Activated B cell treated with CpG ODN at 0.5 μM for 24 hours (primary cell): ENCODE data around the gene ODR4. TPM values are rescaled to one million over a fixed set of nuclear protein-coding genes. Genes with fewer than 3 reads are reported as not detected.
"Not testable (repeated sequence)": the region's sequence is repeated elsewhere in the genome, so short reads cannot be mapped to it uniquely, and the experiment has no call there.

Source experiments
- ATAC-seq: fragments of 200-7000 bp; cut with Tn5 transposase; one replicate; pipeline ENCODE4 v1.10.0; 2021; ENCODE audit warnings: low read depth, mild to moderate bottlenecking, moderate library complexity
- CTCF ChIA-PET: fragments of 350-600 bp; sonication (Branson Sonifier 250); formaldehyde crosslinking; loops from one replicate; lab custom pipeline; 2021; ENCODE audit warnings: antibody characterized with exemption; lab: Charles Lee
- POLR2A ChIA-PET: fragments of 350-600 bp; sonication (Branson Sonifier 250); formaldehyde crosslinking; loops from one replicate; lab custom pipeline; 2021; ENCODE audit warnings: antibody characterized with exemption; lab: Charles Lee
- DNase-seq: peaks from one replicate; pipeline ENCODE4 v3.0.0; 2022
- H3K27ac Mint-ChIP-seq: one replicate; pipeline ENCODE4 v1.8.0; 2020; ENCODE audit warnings: mixed read lengths
- H3K27me3 Mint-ChIP-seq: one replicate; pipeline ENCODE4 v1.8.0; 2021; ENCODE audit warnings: mixed read lengths
- H3K36me3 Mint-ChIP-seq: one replicate; pipeline ENCODE4 v1.8.0; 2021; ENCODE audit warnings: low read depth, mixed read lengths
- H3K4me1 Mint-ChIP-seq: one replicate; pipeline ENCODE4 v1.8.0; 2021; ENCODE audit warnings: mixed read lengths
- H3K4me3 Mint-ChIP-seq: one replicate; pipeline ENCODE4 v1.8.0; 2020; ENCODE audit warnings: mild to moderate bottlenecking, mixed read lengths
- H3K9me3 Mint-ChIP-seq: one replicate; pipeline ENCODE4 v1.8.0; 2020; ENCODE audit warnings: mixed read lengths
- CTCF ChIP-seq: fragments of 200-600 bp; IDR thresholded peaks from one replicate; pipeline ENCODE4 v1.8.0; 2022; ENCODE audit warnings: antibody characterized with exemption, mild to moderate bottlenecking
- intact Hi-C: fragments of 100-400 bp; cut with micrococcal nuclease; formaldehyde crosslinking; loops from one replicate; pipeline ENCODE4 v1.15.1; 2024
- total RNA-seq: library from RNA; stranded (reverse); gene quantifications from 2 replicates; pipeline ENCODE4 v1.2.3, GENCODE V29; 2022

The ODR4 gene
- total RNA-seq, 1 donor from 2014 or later = 15.6 TPM

GRCh38 chr1:186386725-186387383 is 11.2 kb downstream of the ODR4 start:
- POLR2A ChIA-PET = no interaction called here

GRCh38 chr1:186390925-186391324 is 15.3 kb downstream of the ODR4 start:
- peaks cover 59% of the 10 kb centered on the region for H3K36me3 Mint-ChIP-seq
- intact Hi-C loops = no loop called here
- H3K9me3 Mint-ChIP-seq = no peaks in the 10 kb centered on the region
- no peak for TF ChIP-seq CTCF
- H3K4me1 Mint-ChIP-seq = no peaks in the 10 kb centered on the region
- H3K27me3 Mint-ChIP-seq = no peaks in the 10 kb centered on the region
- ChIA-PET CTCF (interaction anchor here (1.6 kb wide), 1 partner anchor 13 kb away, joined by 4 read pairs; no protein-coding TSS in a partner anchor), POLR2A (no interaction called here)
- no peak for DNase-seq
- ATAC-seq = no peak
- H3K27ac Mint-ChIP-seq = no peak overlapping the region
- H3K4me3 Mint-ChIP-seq = no peak overlapping the region

More at GRCh38 chr1:186386725-186387383, 11.2 kb downstream of the ODR4 start:
- ATAC-seq (no peak), DNase-seq (no peak)
- Mint-ChIP-seq H3K9me3 (no peaks in the 10 kb centered on the region), H3K4me1 (no peaks in the 10 kb centered on the region), H3K36me3 (peaks cover 47% of the 10 kb centered on the region), H3K4me3 (no peak overlapping the region), H3K27me3 (no peaks in the 10 kb centered on the region), H3K27ac (no peak overlapping the region)
- TF ChIP-seq CTCF = no peak
- CTCF ChIA-PET = no interaction called here
- intact Hi-C loops = no loop called here

- intact Hi-C loops = no loop called here
- ChIA-PET CTCF (no interaction called here), POLR2A (no interaction called here)
- Mint-ChIP-seq H3K9me3 (no peaks in the 10 kb centered on the region), H3K36me3 (peaks cover 63% of the 10 kb centered on the region), H3K4me1 (no peaks in the 10 kb centered on the region), H3K27me3 (no peaks in the 10 kb centered on the region), H3K27ac (no peak overlapping the region), H3K4me3 (no peak overlapping the region)
- no peak for ATAC-seq
- DNase-seq = no peak
- TF ChIP-seq CTCF = no peak
Observed at GRCh38 chr1:186391841-186392240, 16.2 kb downstream of the ODR4 start.

- CTCF ChIA-PET, intact Hi-C loops, DNase-seq, H3K4me3 Mint-ChIP-seq, H3K27ac Mint-ChIP-seq, H3K27me3 Mint-ChIP-seq, ATAC-seq, H3K9me3 Mint-ChIP-seq, POLR2A ChIA-PET, H3K4me1 Mint-ChIP-seq: not testable (repeated sequence)
- H3K36me3 Mint-ChIP-seq = peaks cover 65% of the 10 kb centered on the region
Observed at GRCh38 chr1:186392711-186393110, 17.1 kb downstream of the ODR4 start.

- DNase-seq, intact Hi-C loops, H3K27ac Mint-ChIP-seq, CTCF ChIA-PET, H3K9me3 Mint-ChIP-seq, H3K4me1 Mint-ChIP-seq, POLR2A ChIA-PET, ATAC-seq, H3K27me3 Mint-ChIP-seq, H3K4me3 Mint-ChIP-seq: not testable (repeated sequence)
- H3K36me3 Mint-ChIP-seq = peaks cover 43% of the 10 kb centered on the region
Observed at GRCh38 chr1:186401446-186401845, 25.8 kb downstream of the ODR4 start.

GRCh38 chr1:186403632-186404031 is 28.0 kb downstream of the ODR4 start:
- POLR2A ChIA-PET = no interaction called here
- H3K27ac Mint-ChIP-seq = no peak overlapping the region

More at GRCh38 chr1:186403632-186404031, 28.0 kb downstream of the ODR4 start:
- peaks cover 48% of the 10 kb centered on the region for H3K36me3 Mint-ChIP-seq
- no peak for TF ChIP-seq CTCF
- no peak for ATAC-seq
- intact Hi-C loops = no loop called here
- no peaks in the 10 kb centered on the region for H3K4me1 Mint-ChIP-seq
- CTCF ChIA-PET = interaction anchor here (1.1 to 1.2 kb wide), 2 partner anchors 13 to 583 kb away, joined by 4 to 6 read pairs; no protein-coding TSS in a partner anchor
- H3K27me3 Mint-ChIP-seq = no peaks in the 10 kb centered on the region
- H3K9me3 Mint-ChIP-seq = no peaks in the 10 kb centered on the region
- no peak for DNase-seq
- H3K4me3 Mint-ChIP-seq = no peak overlapping the region
